Measurements from ENCODE around the gene CLEC18C.
"Not testable (repeated sequence)": the region's sequence is repeated elsewhere in the genome, so short reads cannot be mapped to it uniquely, and the experiment has no call there.

GRCh38 chr16:70226024-70226423 is 52.4 kb downstream of the CLEC18C start:
- TF ChIP-seq EZH2 (IDR thresholded peaks at IDR 0.05; ENCODE audit: borderline replicate concordance, low read depth, low read length, severe bottlenecking); CTCF (IDR thresholded peaks at IDR 0.05; ENCODE audit: borderline replicate concordance, extremely low read depth, low read length, poor library complexity, severe bottlenecking): not testable (repeated sequence)

Measured in DND-41 (cell line).